ENCODE measurements around the gene HCN4. TPM values are rescaled to one million over a fixed set of nuclear protein-coding genes. Genes with fewer than 3 reads are reported as not detected.

HCN4 gene
- total RNA-seq, 4 donors from 2014 or later: not detected

- H3K9me3 ChIP-seq: no peaks in the 10 kb centered on the region
- H3K27me3 ChIP-seq: peaks cover 0 to 68% (median 0%) of the 10 kb centered on the region in 4 donors
- no peaks in the 10 kb centered on the region for H3K4me1 ChIP-seq
- no peak for TF ChIP-seq POLR2A (IDR thresholded peaks at IDR 0.05)
- no peak for TF ChIP-seq CTCF (IDR thresholded peaks at IDR 0.05)
- WGBS, 2 donors: 51 to 60% methylated on average over 6 to 7 of the region's 7 CpGs
- DNase-seq: no peak
- H3K27ac ChIP-seq: no peak overlapping the region
- no peaks in the 10 kb centered on the region for H3K36me3 ChIP-seq
- intact Hi-C loops (cut with DNase I): no loop called here
- H3K4me3 ChIP-seq: no peak overlapping the region
Measured at GRCh38 chr15:73391128-73391872, 22.5 kb upstream of the HCN4 start.

- Histone ChIP-seq H3K36me3 (no peaks in the 10 kb centered on the region), H3K27ac (no peak overlapping the region), H3K9me3 (no peaks in the 10 kb centered on the region), H3K4me3 (no peak overlapping the region), H3K27me3 (peaks cover 0 to 72% (median 0%) of the 10 kb centered on the region in 4 donors), H3K4me1 (no peaks in the 10 kb centered on the region)
- DNase-seq: no peak
- intact Hi-C loops (cut with DNase I): no loop called here
- TF ChIP-seq POLR2A (IDR thresholded peaks at IDR 0.05): no peak
- 67 to 81% methylated on average over 1 to 2 of the region's 2 CpGs for WGBS, 2 donors
Measured at GRCh38 chr15:73389971-73390544, 21.3 kb upstream of the HCN4 start.

- no peak overlapping the region for H3K4me3 ChIP-seq
- WGBS, 2 donors: 34 to 50% methylated on average over 2 of the region's 2 CpGs
- H3K27ac ChIP-seq: no peak overlapping the region
- H3K27me3 ChIP-seq: peaks cover 0 to 70% (median 0%) of the 10 kb centered on the region in 4 donors
- no peak for DNase-seq
- intact Hi-C loops (cut with DNase I): no loop called here
- H3K36me3 ChIP-seq: no peaks in the 10 kb centered on the region
- TF ChIP-seq POLR2A (IDR thresholded peaks at IDR 0.05) (no peak), CTCF (IDR thresholded peaks at IDR 0.05) (no peak)
- no peaks in the 10 kb centered on the region for H3K9me3 ChIP-seq
- H3K4me1 ChIP-seq: no peaks in the 10 kb centered on the region
Measured at GRCh38 chr15:73389539-73389938, 20.8 kb upstream of the HCN4 start.

- Histone ChIP-seq H3K4me1 (no peaks in the 10 kb centered on the region), H3K4me3 (no peak overlapping the region), H3K27ac (no peak overlapping the region), H3K36me3 (no peaks in the 10 kb centered on the region), H3K9me3 (no peaks in the 10 kb centered on the region), H3K27me3 (peaks cover 0 to 68% (median 0%) of the 10 kb centered on the region in 4 donors)
- intact Hi-C loops (cut with DNase I): no loop called here
- TF ChIP-seq CTCF (IDR thresholded peaks at IDR 0.05) (no peak), POLR2A (IDR thresholded peaks at IDR 0.05) (no peak)
- no peak for DNase-seq
- WGBS, 2 donors: 54 to 61% methylated on average over 5 to 6 of the region's 7 CpGs
Measured at GRCh38 chr15:73388256-73388781, 19.6 kb upstream of the HCN4 start.

GRCh38 chr15:73387507-73388255 lies 18.9 kb upstream of the HCN4 start:
- no peaks in the 10 kb centered on the region for H3K36me3 ChIP-seq
- DNase-seq: no peak
- H3K27ac ChIP-seq: no peak overlapping the region
- H3K4me1 ChIP-seq: no peaks in the 10 kb centered on the region
- H3K9me3 ChIP-seq: no peaks in the 10 kb centered on the region
- intact Hi-C loops (cut with DNase I): no loop called here
- TF ChIP-seq POLR2A (IDR thresholded peaks at IDR 0.05) (no peak), CTCF (IDR thresholded peaks at IDR 0.05) (no peak)
- no peak overlapping the region for H3K4me3 ChIP-seq
- WGBS, 2 donors: 56 to 69% methylated on average over 6 to 9 of the region's 12 CpGs
- H3K27me3 ChIP-seq: peaks cover 0 to 67% (median 0%) of the 10 kb centered on the region in 4 donors

All from esophagus squamous epithelium (tissue), 5 donors.